ENCODE results near the gene NR0B1.

Gene NR0B1

DNA sequence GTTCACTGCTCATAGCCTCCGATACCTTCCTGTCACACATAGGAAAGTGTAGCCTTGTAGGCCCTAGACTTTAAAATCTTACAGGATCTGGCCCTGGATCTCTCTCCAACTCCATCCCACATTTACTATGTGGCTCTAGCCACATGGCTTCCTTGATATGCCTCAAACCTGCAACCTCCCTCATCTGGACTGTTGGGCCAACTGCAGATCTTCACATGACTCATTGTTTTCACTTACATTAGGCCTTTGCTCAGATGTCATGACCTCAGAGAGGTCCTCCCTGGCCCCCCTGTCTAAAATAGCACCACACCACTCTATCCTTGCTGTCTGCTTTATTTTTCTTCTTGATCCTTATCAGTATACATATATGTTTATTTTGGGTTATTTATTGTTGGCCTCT lies 8.1 kb upstream of the NR0B1 start:
- no peak for ATAC-seq
- TF ChIP-seq TOX (CRISPR knock-in tag; IDR thresholded peaks at IDR 0.05; ENCODE audit: borderline replicate concordance), result no peak

DNA sequence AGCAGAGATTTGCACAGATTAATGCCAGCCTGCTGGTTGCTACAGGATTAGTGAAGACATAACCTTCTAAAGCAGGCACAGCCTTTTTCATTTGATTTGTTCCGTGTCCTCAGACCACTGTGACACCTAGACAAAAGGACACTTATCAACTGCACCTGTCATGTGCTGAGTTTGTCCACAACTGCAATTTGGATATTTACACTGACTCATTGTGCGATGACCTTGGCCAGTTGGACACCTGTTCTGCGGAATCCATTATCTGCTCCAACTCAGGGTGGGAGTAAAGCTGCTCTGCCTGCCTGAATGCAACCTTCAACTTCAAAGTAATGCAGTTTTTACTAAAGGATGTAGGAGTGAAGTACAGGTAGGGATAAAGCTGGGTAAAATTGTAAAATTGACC lies 4.1 kb upstream of the NR0B1 start:
- no peak for TF ChIP-seq ZC3H10 (CRISPR knock-in tag; IDR thresholded peaks at IDR 0.05)
- TF ChIP-seq CREB5 (CRISPR knock-in tag; IDR thresholded peaks at IDR 0.05; ENCODE audit: low read depth), result no peak
- TF ChIP-seq ZFP30 (CRISPR knock-in tag; IDR thresholded peaks at IDR 0.05), result no peak
- TF ChIP-seq GLIS3 (CRISPR knock-in tag; IDR thresholded peaks at IDR 0.05), result no peak
- no peak for TF ChIP-seq TSHZ2 (CRISPR knock-in tag; IDR thresholded peaks at IDR 0.05)
- no peak for TF ChIP-seq RARB (CRISPR knock-in tag; IDR thresholded peaks at IDR 0.05)
- no peak for ATAC-seq

DNA sequence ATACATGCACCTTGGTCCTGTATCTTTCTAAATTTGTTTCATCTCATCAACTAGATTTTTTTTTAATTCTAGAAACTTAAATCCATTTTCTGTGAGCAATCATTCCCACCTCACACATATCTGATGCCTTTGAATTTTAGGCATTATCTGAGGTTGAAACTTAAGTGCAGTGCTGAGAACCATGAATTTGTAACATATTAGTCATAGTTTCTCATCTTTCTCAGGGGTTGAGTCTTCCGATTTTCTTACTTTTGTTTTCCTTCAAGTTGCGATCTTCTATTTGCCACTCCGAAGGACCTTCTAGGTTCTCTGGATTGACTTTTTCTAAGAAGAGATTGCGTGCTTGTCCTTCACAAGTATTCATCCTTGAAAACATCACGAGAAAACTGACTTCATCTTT lies 3.7 kb upstream of the NR0B1 start:
- ATAC-seq, result no peak
- TF ChIP-seq ZNF565 (CRISPR knock-in tag; conservative IDR thresholded peaks at IDR 0.05; ENCODE audit: low read depth) (no peak), TOX (CRISPR knock-in tag; IDR thresholded peaks at IDR 0.05; ENCODE audit: borderline replicate concordance) (no peak), ZFP30 (CRISPR knock-in tag; IDR thresholded peaks at IDR 0.05) (no peak), BACH2 (CRISPR knock-in tag; IDR thresholded peaks at IDR 0.05; ENCODE audit: borderline replicate concordance) (no peak), ARNTL (CRISPR knock-in tag; IDR thresholded peaks at IDR 0.05; ENCODE audit: borderline replicate concordance, low read depth) (no peak), ZNF70 (CRISPR knock-in tag; IDR thresholded peaks at IDR 0.05) (no peak), RARB (CRISPR knock-in tag; IDR thresholded peaks at IDR 0.05) (no peak), OSR1 (CRISPR knock-in tag; IDR thresholded peaks at IDR 0.05) (no peak), ESRRG (CRISPR knock-in tag; IDR thresholded peaks at IDR 0.05) (no peak), PPARA (CRISPR knock-in tag; IDR thresholded peaks at IDR 0.05; ENCODE audit: borderline replicate concordance) (no peak), ISL1 (CRISPR knock-in tag; IDR thresholded peaks at IDR 0.05) (no peak), CREB5 (CRISPR knock-in tag; IDR thresholded peaks at IDR 0.05; ENCODE audit: low read depth) (no peak), TSHZ2 (CRISPR knock-in tag; IDR thresholded peaks at IDR 0.05) (no peak), ZNF8 (CRISPR knock-in tag; IDR thresholded peaks at IDR 0.05) (no peak), GLIS3 (CRISPR knock-in tag; IDR thresholded peaks at IDR 0.05) (no peak)
- TF ChIP-seq, protein P1, sequence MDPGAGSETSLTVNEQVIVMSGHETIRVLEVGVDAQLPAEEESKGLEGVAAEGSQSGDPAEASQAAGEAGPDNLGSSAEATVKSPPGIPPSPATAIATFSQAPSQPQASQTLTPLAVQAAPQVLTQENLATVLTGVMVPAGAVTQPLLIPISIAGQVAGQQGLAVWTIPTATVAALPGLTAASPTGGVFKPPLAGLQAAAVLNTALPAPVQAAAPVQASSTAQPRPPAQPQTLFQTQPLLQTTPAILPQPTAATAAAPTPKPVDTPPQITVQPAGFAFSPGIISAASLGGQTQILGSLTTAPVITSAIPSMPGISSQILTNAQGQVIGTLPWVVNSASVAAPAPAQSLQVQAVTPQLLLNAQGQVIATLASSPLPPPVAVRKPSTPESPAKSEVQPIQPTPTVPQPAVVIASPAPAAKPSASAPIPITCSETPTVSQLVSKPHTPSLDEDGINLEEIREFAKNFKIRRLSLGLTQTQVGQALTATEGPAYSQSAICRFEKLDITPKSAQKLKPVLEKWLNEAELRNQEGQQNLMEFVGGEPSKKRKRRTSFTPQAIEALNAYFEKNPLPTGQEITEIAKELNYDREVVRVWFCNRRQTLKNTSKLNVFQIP (CRISPR knock-in tag; IDR thresholded peaks at IDR 0.05; ENCODE audit: borderline replicate concordance, low read depth), result no peak
- TF ChIP-seq, protein P2, sequence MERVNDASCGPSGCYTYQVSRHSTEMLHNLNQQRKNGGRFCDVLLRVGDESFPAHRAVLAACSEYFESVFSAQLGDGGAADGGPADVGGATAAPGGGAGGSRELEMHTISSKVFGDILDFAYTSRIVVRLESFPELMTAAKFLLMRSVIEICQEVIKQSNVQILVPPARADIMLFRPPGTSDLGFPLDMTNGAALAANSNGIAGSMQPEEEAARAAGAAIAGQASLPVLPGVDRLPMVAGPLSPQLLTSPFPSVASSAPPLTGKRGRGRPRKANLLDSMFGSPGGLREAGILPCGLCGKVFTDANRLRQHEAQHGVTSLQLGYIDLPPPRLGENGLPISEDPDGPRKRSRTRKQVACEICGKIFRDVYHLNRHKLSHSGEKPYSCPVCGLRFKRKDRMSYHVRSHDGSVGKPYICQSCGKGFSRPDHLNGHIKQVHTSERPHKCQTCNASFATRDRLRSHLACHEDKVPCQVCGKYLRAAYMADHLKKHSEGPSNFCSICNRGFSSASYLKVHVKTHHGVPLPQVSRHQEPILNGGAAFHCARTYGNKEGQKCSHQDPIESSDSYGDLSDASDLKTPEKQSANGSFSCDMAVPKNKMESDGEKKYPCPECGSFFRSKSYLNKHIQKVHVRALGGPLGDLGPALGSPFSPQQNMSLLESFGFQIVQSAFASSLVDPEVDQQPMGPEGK (CRISPR knock-in tag; IDR thresholded peaks at IDR 0.05; ENCODE audit: borderline replicate concordance), result no peak
- TF ChIP-seq, protein P3, sequence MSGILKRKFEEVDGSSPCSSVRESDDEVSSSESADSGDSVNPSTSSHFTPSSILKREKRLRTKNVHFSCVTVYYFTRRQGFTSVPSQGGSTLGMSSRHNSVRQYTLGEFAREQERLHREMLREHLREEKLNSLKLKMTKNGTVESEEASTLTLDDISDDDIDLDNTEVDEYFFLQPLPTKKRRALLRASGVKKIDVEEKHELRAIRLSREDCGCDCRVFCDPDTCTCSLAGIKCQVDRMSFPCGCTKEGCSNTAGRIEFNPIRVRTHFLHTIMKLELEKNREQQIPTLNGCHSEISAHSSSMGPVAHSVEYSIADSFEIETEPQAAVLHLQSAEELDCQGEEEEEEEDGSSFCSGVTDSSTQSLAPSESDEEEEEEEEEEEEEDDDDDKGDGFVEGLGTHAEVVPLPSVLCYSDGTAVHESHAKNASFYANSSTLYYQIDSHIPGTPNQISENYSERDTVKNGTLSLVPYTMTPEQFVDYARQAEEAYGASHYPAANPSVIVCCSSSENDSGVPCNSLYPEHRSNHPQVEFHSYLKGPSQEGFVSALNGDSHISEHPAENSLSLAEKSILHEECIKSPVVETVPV (CRISPR knock-in tag; IDR thresholded peaks at IDR 0.05), result no peak

All from SK-N-SH treated with all-trans-retinoic acid at 6 μM for 48 hours (cell line).